ENCODE data around the gene PTH1R.

DNA sequence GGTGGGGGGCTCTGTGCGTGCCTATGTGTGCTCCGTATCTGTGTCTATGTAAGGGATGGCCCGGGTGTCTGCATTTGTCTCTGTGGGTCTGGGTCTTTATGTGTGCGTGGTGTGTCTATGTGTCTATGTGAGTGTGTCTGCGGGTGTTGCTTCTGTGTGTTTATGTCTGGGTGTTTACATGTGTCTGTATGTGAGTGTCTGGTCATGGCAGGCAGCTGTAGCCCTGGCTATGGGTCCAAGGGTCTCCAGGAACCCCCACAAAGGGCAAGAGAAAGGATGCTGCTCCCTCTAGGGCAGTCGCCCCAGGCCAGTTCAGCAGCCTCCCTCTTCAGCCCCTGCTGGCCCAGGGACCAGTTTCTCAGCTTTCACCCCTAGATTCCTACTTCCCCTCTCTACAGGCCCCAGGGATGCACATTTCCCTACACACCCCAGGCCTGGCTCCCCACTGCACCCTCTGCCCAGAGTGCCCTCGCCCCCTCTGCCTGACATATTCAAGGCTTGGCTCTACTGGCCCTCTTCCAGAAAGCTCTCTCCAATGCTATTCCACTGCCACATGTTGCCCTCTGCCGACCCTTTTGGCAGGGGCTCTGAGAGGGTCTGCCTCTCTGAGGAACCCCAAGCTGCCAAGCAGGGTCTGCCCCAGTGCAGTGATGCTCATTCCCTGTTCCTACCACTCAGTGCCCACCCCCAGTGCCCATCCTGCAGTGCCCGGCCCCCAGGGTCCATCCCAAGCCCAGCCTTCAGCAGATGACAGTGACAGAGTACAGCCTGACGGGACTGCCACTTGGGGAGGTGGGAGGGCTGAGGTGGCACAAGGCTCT, 13.2 kb upstream of the PTH1R start:
- TF ChIP-seq NFIC (IDR thresholded peaks at IDR 0.05): no peak
- TF ChIP-seq ZBTB7A (IDR thresholded peaks at IDR 0.05; ENCODE audit: low read depth): no peak
- TF ChIP-seq CEBPB (IDR thresholded peaks at IDR 0.05): no peak
- TF ChIP-seq TAF1 (IDR thresholded peaks at IDR 0.05; ENCODE audit: low read depth): no peak
- TF ChIP-seq YY1 (IDR thresholded peaks at IDR 0.05; ENCODE audit: low read depth): no peak
- no peak for TF ChIP-seq RAD21 (IDR thresholded peaks at IDR 0.05; ENCODE audit: low read depth)

Data from Ishikawa (cell line).